Keratinocyte (primary cell): ENCODE measurements around the gene IL9R. TPM values are rescaled to one million over a fixed set of nuclear protein-coding genes. Genes with fewer than 3 reads are reported as not detected.
"Not testable (repeated sequence)": the region's sequence is repeated elsewhere in the genome, so short reads cannot be mapped to it uniquely, and the experiment has no call there.

Experiments
- DNase-seq: peaks from one replicate; pipeline ENCODE4 v3.0.0-alpha.2; 2011; ENCODE audit warnings: low read depth, missing footprints, low spot score
- FAIRE-seq: peaks from 2 replicates; lab custom pipeline; 2011; peaks lifted over from hg19 to GRCh38; lab: Jason Lieb, UNC
- H2AFZ ChIP-seq: 2 replicates; pipeline ENCODE4 v1.6.0; 2012; ENCODE audit warnings: low read length, control low read depth, inconsistent platforms; ENCODE audit not compliant: control insufficient read depth
- H3K27ac ChIP-seq: 2 replicates; pipeline ENCODE4 v1.5.1; 2011; ENCODE audit warnings: low read length; ENCODE audit not compliant: control insufficient read depth, insufficient read depth
- H3K27me3 ChIP-seq: 3 replicates; pipeline ENCODE4 v1.6.0; 2011; ENCODE audit warnings: low read length; ENCODE audit not compliant: control insufficient read depth, insufficient read depth; ENCODE audit errors: extremely low read depth
- H3K36me3 ChIP-seq, 2 experiments: 2 replicates in 1 of 2; 3 replicates in 1 of 2; pipeline ENCODE4 v1.5.1; 2011; ENCODE audit warnings: low read length in 2 of 2, mild to moderate bottlenecking in 1 of 2; ENCODE audit not compliant: control insufficient read depth in 2 of 2, insufficient read depth in 2 of 2; ENCODE audit errors: extremely low read depth in 1 of 2
- H3K4me1 ChIP-seq: 3 replicates; pipeline ENCODE4 v1.5.1; 2011; ENCODE audit warnings: low read length; ENCODE audit not compliant: control insufficient read depth, insufficient read depth; ENCODE audit errors: extremely low read depth
- H3K4me2 ChIP-seq: 3 replicates; pipeline ENCODE4 v1.6.0; 2011; ENCODE audit warnings: low read depth, low read length; ENCODE audit not compliant: control insufficient read depth, insufficient read depth; ENCODE audit errors: extremely low read depth
- H3K4me3 ChIP-seq, 3 experiments: fragments of 200-600 bp in 1 of 3; sonication (generic) in 1 of 3; 2 replicates in 2 of 3; 3 replicates in 1 of 3; pipeline ENCODE4 v1.5.1; 2011 to 2016; ENCODE audit warnings: low read length in 3 of 3, mild to moderate bottlenecking in 3 of 3, control low read depth in 2 of 3, inconsistent platforms in 1 of 3, low read depth in 1 of 3, mixed read lengths in 1 of 3, mixed run types in 1 of 3, moderate library complexity in 1 of 3; ENCODE audit not compliant: control insufficient read depth in 2 of 3, insufficient read depth in 2 of 3; ENCODE audit errors: extremely low read depth in 1 of 3
- H3K79me2 ChIP-seq: 2 replicates; pipeline ENCODE4 v1.6.0; 2012; ENCODE audit warnings: low read length; ENCODE audit not compliant: control insufficient read depth, insufficient read depth
- H3K9ac ChIP-seq: 3 replicates; pipeline ENCODE4 v1.6.0; 2011; ENCODE audit warnings: low read length; ENCODE audit not compliant: control insufficient read depth, insufficient read depth; ENCODE audit errors: extremely low read depth
- H3K9me1 ChIP-seq: 3 replicates; pipeline ENCODE4 v1.6.0; 2011; ENCODE audit warnings: low read length; ENCODE audit not compliant: control insufficient read depth, insufficient read depth; ENCODE audit errors: extremely low read depth
- H3K9me3 ChIP-seq: 2 replicates; pipeline ENCODE4 v1.5.1; 2012; ENCODE audit warnings: low read depth, low read length; ENCODE audit not compliant: control insufficient read depth
- H4K20me1 ChIP-seq: 3 replicates; pipeline ENCODE4 v1.6.0; 2011; ENCODE audit warnings: low read length; ENCODE audit not compliant: control insufficient read depth, insufficient read depth; ENCODE audit errors: extremely low read depth
- dilution Hi-C: fragments of 300-500 bp; cut with MboI; formaldehyde crosslinking; loops from one replicate; pipeline ENCODE4 v1.7.0; 2020; ENCODE audit warnings: low sequenced_read_pairs; ENCODE audit not compliant: extremely low pct_ligation_motif_present
- polyA plus RNA-seq, 5 experiments: library from polyadenylated mRNA; depleted of rRNA in 3 of 5; stranded (reverse) in 3 of 5; stranded (forward) in 1 of 5; unstranded in 1 of 5; fragments of >200 nt; gene quantifications; 1 replicate in 1 of 5; 2 replicates in 3 of 5; 3 replicates in 1 of 5; pipeline versions ENCODE4 v1.2.1 to v1.2.3, GENCODE V29; 2011 to 2012; ENCODE audit warnings: missing spikeins in 2 of 5, low read depth in 1 of 5, low replicate concordance in 1 of 5

The IL9R gene
- polyA plus RNA-seq, 1 donor (not counting 4 experiments of a cell fraction or from before 2014, with no cell fraction given), result 0.45 TPM

DNA sequence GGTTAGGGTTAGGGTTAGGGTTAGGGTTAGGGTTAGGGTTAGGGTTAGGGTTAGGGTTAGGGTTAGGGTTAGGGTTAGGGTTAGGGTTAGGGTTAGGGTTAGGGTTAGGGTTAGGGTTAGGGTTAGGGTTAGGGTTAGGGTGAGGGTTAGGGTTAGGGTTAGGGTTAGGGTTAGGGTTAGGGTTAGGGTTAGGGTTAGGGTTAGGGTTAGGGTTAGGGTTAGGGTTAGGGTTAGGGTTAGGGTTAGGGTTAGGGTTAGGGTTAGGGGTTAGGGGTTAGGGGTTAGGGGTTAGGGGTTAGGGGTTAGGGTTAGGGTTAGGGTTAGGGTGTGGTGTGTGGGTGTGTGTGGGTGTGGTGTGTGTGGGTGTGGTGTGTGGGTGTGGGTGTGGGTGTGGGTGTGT is 33.0 kb downstream of the IL9R start:
- FAIRE-seq, dilution Hi-C loops, H3K9me3 ChIP-seq: not testable (repeated sequence)

More for the DNA sequence above, 33.0 kb downstream of the IL9R start:
- not testable (repeated sequence) for H4K20me1 ChIP-seq, H3K27ac ChIP-seq, H3K4me2 ChIP-seq, H3K9me1 ChIP-seq, H3K9ac ChIP-seq, H3K79me2 ChIP-seq, H2AFZ ChIP-seq, DNase-seq, H3K36me3 ChIP-seq, H3K4me3 ChIP-seq, H3K4me1 ChIP-seq, H3K27me3 ChIP-seq

Other genes with a start within 250 kb of the IL9R start
- gene VAMP7, start 116.4 kb upstream of the IL9R start, polyA plus RNA-seq, result 26.2 to 41.5 TPM (median 26.5 TPM) in 3 replicates